Measurements from ENCODE around the gene ROBO1. TPM values are rescaled to one million over a fixed set of nuclear protein-coding genes. Genes with fewer than 3 reads are reported as not detected.

Gene ROBO1
- total and polyA plus RNA-seq, 2 of the 13 experiments (the other 11 are each of a cell fraction or from before 2014, with no cell fraction given), result 52.2 to 71.0 TPM

DNA sequence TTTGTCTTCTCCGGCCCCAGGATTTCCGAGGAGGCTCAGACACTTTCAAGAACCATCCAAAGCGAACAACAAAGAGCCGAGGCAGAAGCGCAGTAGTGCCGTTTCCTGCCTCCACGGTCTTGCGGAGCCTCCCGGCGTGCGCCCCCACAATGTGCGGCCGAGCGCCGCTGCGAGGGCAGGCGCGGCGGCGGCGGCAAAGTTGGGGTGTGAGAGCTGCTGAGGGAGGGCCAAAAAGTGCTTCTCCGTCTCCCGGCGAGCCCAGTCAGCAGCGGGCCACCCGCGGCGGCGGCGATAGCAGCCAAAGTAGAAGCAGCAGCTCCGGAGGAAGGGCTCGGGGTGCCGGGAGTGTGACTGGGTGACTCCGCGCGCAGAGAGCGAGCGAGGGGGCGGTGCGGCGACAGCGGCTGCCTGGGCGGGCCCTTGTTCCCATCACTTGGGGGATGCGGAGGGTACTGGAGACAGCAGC lies 749.1 kb downstream of the ROBO1 start (continued):
- TF ChIP-seq ZKSCAN1 (IDR thresholded peaks at IDR 0.05; ENCODE audit: low read length) (no peak), ZNF230 (CRISPR knock-in tag; IDR thresholded peaks at IDR 0.05) (peak; percentile 87), ATF5 (CRISPR knock-in tag; IDR thresholded peaks at IDR 0.05; ENCODE audit: low read depth) (no peak), HNRNPUL1 (IDR thresholded peaks at IDR 0.05; ENCODE audit: low read depth, low read length) (no peak), ZNF33A (CRISPR knock-in tag; IDR thresholded peaks at IDR 0.05; ENCODE audit: borderline replicate concordance) (no peak), IRF1 (CRISPR knock-in tag; IDR thresholded peaks at IDR 0.05; ENCODE audit: low read depth) (no peak), ZNF441 (CRISPR knock-in tag; IDR thresholded peaks at IDR 0.05; ENCODE audit: borderline replicate concordance) (peak; percentile 69; the same call in 1 of the 2 replicates), HOXD1 (CRISPR knock-in tag; IDR thresholded peaks at IDR 0.05) (no peak), FOXO1 (CRISPR knock-in tag; IDR thresholded peaks at IDR 0.05) (no peak), NCOA1 (CRISPR knock-in tag; IDR thresholded peaks at IDR 0.05) (no peak; the same call in 1 of the 2 replicates), MZF1 (CRISPR knock-in tag; IDR thresholded peaks at IDR 0.05; ENCODE audit: borderline replicate concordance) (no peak), ZFP41 (CRISPR knock-in tag; IDR thresholded peaks at IDR 0.05; ENCODE audit: borderline replicate concordance) (no peak), ISL2 (CRISPR knock-in tag; IDR thresholded peaks at IDR 0.05) (no peak), FOSL2 (CRISPR knock-in tag; IDR thresholded peaks at IDR 0.05) (no peak), TBP (CRISPR knock-in tag; IDR thresholded peaks at IDR 0.05) (no peak), SP5 (CRISPR knock-in tag; IDR thresholded peaks at IDR 0.05; ENCODE audit: borderline replicate concordance, low read depth) (no peak)
- TF ChIP-seq, protein P1, sequence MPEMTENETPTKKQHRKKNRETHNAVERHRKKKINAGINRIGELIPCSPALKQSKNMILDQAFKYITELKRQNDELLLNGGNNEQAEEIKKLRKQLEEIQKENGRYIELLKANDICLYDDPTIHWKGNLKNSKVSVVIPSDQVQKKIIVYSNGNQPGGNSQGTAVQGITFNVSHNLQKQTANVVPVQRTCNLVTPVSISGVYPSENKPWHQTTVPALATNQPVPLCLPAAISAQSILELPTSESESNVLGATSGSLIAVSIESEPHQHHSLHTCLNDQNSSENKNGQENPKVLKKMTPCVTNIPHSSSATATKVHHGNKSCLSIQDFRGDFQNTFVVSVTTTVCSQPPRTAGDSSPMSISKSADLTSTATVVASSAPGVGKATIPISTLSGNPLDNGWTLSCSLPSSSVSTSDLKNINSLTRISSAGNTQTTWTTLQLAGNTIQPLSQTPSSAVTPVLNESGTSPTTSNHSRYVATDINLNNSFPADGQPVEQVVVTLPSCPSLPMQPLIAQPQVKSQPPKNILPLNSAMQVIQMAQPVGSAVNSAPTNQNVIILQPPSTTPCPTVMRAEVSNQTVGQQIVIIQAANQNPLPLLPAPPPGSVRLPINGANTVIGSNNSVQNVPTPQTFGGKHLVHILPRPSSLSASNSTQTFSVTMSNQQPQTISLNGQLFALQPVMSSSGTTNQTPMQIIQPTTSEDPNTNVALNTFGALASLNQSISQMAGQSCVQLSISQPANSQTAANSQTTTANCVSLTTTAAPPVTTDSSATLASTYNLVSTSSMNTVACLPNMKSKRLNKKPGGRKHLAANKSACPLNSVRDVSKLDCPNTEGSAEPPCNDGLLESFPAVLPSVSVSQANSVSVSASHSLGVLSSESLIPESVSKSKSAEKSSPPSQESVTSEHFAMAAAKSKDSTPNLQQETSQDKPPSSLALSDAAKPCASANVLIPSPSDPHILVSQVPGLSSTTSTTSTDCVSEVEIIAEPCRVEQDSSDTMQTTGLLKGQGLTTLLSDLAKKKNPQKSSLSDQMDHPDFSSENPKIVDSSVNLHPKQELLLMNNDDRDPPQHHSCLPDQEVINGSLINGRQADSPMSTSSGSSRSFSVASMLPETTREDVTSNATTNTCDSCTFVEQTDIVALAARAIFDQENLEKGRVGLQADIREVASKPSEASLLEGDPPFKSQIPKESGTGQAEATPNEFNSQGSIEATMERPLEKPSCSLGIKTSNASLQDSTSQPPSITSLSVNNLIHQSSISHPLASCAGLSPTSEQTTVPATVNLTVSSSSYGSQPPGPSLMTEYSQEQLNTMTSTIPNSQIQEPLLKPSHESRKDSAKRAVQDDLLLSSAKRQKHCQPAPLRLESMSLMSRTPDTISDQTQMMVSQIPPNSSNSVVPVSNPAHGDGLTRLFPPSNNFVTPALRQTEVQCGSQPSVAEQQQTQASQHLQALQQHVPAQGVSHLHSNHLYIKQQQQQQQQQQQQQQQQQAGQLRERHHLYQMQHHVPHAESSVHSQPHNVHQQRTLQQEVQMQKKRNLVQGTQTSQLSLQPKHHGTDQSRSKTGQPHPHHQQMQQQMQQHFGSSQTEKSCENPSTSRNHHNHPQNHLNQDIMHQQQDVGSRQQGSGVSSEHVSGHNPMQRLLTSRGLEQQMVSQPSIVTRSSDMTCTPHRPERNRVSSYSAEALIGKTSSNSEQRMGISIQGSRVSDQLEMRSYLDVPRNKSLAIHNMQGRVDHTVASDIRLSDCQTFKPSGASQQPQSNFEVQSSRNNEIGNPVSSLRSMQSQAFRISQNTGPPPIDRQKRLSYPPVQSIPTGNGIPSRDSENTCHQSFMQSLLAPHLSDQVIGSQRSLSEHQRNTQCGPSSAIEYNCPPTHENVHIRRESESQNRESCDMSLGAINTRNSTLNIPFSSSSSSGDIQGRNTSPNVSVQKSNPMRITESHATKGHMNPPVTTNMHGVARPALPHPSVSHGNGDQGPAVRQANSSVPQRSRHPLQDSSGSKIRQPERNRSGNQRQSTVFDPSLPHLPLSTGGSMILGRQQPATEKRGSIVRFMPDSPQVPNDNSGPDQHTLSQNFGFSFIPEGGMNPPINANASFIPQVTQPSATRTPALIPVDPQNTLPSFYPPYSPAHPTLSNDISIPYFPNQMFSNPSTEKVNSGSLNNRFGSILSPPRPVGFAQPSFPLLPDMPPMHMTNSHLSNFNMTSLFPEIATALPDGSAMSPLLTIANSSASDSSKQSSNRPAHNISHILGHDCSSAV (CRISPR knock-in tag; IDR thresholded peaks at IDR 0.05; ENCODE audit: borderline replicate concordance), result no peak
- TF ChIP-seq, protein P2, sequence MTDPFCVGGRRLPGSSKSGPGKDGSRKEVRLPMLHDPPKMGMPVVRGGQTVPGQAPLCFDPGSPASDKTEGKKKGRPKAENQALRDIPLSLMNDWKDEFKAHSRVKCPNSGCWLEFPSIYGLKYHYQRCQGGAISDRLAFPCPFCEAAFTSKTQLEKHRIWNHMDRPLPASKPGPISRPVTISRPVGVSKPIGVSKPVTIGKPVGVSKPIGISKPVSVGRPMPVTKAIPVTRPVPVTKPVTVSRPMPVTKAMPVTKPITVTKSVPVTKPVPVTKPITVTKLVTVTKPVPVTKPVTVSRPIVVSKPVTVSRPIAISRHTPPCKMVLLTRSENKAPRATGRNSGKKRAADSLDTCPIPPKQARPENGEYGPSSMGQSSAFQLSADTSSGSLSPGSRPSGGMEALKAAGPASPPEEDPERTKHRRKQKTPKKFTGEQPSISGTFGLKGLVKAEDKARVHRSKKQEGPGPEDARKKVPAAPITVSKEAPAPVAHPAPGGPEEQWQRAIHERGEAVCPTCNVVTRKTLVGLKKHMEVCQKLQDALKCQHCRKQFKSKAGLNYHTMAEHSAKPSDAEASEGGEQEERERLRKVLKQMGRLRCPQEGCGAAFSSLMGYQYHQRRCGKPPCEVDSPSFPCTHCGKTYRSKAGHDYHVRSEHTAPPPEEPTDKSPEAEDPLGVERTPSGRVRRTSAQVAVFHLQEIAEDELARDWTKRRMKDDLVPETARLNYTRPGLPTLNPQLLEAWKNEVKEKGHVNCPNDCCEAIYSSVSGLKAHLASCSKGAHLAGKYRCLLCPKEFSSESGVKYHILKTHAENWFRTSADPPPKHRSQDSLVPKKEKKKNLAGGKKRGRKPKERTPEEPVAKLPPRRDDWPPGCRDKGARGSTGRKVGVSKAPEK (CRISPR knock-in tag; IDR thresholded peaks at IDR 0.05; ENCODE audit: borderline replicate concordance), result no peak
